Occipital lobe (tissue), 2 donors: Measurements from ENCODE around the gene LIN28A. TPM values are rescaled to one million over a fixed set of nuclear protein-coding genes. Genes with fewer than 3 reads are reported as not detected.

ENCODE experiments used
- DNase-seq: peaks from one replicate; lab custom pipeline; 2025; lab: John Stamatoyannopoulos, UW
- total RNA-seq: library from RNA; depleted of rRNA; stranded (reverse); fragments of >200 nt; gene quantifications from one replicate; pipeline ENCODE4 v1.2.3, GENCODE V29; 2014

LIN28A gene
- total RNA-seq, 1 donor from 2014 or later = not detected

DNA sequence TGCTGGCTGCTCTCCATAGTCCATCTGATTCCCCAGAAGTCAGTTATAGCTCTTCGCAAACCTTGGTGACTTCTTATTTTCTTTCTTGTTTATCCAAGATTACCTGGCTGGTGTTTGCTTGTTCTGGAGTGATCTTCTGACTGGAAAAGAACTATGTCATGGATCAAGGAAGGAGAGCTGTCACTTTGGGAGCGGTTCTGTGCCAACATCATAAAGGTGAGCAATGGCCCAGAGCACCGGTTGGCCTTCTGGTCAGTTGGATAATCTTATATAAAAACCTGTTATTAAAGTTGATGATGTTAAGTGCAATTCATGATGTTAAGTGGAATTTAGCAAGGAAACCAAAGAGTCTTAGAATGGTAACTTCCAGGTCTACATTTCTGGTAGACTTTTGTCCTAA, 22.2 kb downstream of the LIN28A start:
- DNase-seq = no peak

DNA sequence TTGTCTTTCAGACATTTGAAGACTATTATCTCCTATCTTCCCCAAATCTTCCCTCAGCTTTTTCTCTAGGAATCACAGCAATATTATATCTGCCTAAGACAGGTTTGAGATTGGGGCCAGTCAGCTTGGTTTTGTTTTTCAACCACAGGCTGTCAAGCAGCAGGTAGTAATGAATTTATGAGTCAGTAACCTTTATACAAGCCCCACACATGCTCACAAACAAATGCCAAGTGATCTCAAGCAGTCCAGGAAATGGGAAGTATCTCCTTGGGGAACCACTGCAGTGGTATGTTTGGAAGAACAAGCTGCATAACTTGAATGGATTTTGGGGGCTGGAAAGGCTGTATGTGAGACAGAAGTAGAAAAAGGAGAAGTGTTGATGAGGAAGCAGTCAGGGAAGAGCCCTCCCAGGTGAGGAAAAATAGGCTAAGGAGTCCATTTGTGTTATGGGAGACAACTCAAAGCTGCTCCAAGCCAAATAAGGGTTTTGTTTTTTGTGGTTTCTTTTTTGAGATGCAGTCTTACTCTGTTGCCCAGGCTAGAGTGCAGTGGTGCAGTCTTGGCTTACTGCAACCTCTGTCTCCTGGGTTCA, 23.6 kb downstream of the LIN28A start:
- no peak for DNase-seq

DNA sequence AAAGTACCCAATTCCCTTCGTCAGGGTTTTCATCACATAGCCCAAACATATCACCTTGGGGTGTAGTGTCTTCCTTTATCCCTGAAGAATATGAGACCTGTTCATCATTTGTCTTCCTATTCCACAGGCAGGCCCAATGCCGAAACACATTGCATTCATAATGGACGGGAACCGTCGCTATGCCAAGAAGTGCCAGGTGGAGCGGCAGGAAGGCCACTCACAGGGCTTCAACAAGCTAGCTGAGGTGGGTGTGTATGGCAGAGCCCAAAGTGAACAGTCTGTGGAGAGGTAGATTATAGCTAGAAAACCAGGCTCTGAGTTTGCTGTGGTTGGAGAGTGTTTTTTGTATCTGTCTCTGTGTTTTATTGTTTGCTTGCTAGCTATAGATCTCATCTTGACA, 27.4 kb downstream of the LIN28A start:
- no peak for DNase-seq

DNA sequence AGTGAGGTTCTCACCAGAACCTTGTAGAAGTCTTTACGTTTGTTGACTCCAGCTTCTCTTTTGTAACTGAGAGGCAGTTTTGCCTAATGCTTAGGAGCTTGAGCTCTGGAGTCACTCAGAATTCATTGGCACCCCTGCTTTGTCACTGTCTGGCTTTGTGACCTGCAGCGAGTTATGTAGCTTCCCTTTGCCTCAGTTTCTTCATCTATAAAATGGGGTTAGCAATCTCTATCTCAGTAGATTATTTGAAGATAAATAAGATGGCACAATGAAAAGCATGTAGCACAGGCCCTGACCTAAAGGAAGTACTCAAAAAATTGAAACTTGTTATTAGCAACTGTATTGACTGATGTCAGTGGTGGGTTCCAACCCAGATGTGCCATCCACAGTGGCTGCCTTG, 29.6 kb downstream of the LIN28A start:
- DNase-seq = no peak

DNA sequence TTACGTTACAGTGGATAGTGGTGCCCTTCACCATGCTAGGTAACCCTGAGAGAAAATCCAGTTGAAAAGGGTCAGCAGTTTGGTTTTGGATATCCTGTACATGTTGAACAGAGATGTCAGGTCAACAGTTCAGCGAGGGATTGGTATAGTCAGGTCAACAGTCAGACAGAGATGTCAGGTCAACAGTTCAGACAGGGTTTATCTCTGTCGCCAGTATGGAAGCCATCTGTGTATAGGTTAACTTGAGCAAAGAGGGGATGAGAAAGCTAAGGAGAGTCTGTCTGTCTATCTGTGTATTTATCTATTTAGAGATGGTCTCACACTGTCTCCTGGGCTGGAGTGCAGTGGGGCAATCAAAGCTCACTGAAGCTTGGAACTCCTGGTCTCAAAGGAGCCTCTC, 39.3 kb downstream of the LIN28A start:
- no peak for DNase-seq

- DNase-seq = no peak
Measured at GRCh38 chr1:26450908-26451307, 40.3 kb downstream of the LIN28A start.

GRCh38 chr1:26452459-26453183, 42.0 kb downstream of the LIN28A start:
- DNase-seq = no peak

- DNase-seq = no peak
Measured at GRCh38 chr1:26459148-26459547, 48.5 kb downstream of the LIN28A start.

- DNase-seq = no peak
Measured at GRCh38 chr1:26459573-26460031, 49.0 kb downstream of the LIN28A start.

GRCh38 chr1:26468911-26469310, 58.3 kb downstream of the LIN28A start:
- no peak for DNase-seq

GRCh38 chr1:26469558-26469957, 58.9 kb downstream of the LIN28A start:
- no peak for DNase-seq

- DNase-seq = no peak
Measured at GRCh38 chr1:26470878-26471497, 60.4 kb downstream of the LIN28A start.

- DNase-seq = peak; percentile 32
Measured at GRCh38 chr1:26471498-26472319, 61.1 kb downstream of the LIN28A start.

DNA sequence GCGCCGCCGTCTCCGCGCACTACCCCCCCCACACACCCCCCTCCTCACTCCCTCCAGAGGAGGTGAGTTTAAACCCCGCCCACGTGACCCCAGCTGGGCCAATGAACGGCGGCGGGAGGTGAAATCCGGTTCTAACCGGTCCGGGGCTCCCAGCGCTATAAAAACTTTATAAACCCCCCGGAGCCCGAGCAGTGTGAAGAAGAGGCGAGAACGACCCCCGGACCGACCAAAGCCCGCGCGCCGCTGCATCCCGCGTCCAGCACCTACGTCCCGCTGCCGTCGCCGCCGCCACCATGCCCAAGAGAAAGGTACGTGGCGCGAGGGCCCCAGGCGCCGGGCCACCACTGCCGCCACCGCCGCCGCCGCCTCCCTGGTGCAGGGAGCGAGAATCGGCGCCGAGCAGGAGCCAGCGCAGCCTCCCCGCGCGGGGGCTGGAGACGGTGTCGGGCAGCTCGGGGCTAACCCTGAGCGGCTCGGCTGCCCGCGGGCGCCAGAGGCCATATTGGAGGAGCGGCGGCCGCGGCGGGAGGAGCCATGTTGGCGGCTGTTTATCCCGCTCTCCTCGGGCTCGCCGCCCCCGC, 61.8 kb downstream of the LIN28A start, which contains the start of gene HMGN2:
TSS of gene HMGN2 (plus strand) at position 121 of the 581 bp plus-strand sequence. CDS start at position 294, 173 bp downstream.
- DNase-seq = peak; percentile 90

- DNase-seq = peak; percentile 95
Measured at GRCh38 chr1:26472901-26473845, 62.6 kb downstream of the LIN28A start.

GRCh38 chr1:26474818-26475217, 64.2 kb downstream of the LIN28A start:
- DNase-seq = no peak

DNA sequence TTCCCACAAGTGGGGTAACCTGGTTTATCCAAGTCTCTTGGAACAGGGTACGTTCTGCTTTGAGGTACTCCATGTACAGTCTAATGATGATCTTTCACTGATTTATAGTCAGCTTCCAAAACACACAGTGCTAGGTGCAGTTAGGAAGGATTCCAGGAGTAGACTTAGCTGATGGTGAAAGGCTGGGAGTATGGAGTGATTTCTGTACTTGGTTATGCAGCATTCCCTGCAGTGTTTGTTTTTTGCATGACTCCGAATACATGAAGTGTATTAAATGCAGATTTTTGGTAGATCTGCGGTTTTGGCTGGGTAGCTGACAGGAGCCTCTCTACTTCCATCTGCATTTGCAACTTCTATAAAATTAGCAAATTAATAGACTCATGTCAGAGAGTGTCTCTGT, 65.4 kb downstream of the LIN28A start:
- DNase-seq = no peak

- no peak for DNase-seq
Measured at GRCh38 chr1:26476958-26477357, 66.3 kb downstream of the LIN28A start.

DNA sequence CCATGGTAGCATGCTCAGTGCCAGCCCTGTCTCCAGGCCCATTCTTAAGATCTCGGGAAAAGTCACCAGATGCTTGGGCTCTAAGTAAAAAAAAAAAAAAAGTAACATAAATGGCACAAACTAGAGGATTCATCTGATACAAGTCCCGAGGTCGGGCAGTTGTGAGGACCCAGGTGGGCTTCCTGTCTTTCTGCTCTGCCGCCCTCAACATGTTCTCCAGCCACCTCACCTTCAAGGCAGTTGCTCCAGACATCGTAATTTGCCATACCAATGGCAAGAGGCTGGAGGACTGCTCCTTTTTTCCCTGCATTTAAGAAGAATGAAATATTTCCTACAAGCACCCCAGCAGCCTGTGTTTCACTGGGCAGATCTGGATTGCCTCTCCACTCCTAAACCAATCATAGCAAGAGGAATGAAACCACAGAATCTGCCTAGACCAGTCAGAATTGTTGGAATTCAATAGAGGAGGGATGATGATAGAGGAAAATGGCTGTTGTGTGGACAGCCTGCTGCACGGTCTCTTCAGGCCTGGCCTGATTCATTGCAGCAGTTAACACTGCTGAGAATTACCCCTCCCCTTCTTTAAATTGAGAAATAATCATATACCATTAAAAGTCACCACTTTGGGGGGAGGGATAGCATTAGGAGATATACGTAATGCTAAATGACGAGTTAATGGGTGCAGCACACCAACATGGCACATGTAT, 67.0 kb downstream of the LIN28A start:
- no peak for DNase-seq

- DNase-seq = no peak
Measured at GRCh38 chr1:26478159-26478558, 67.5 kb downstream of the LIN28A start.
